Suppressor macrophage treated with lipopolysaccharide for 1 hour (primary cell): ENCODE results near the gene MAD2L1.
"Not testable (repeated sequence)": the region's sequence is repeated elsewhere in the genome, so short reads cannot be mapped to it uniquely, and the experiment has no call there.

Experiments
- DNase-seq, 3 donors: peaks; one replicate each; pipeline ENCODE4 v3.0.0-alpha.2; 2020 to 2022

MAD2L1 gene

GRCh38 chr4:120066517-120067340 lies at the start of gene MAD2L1:
Gene MAD2L1, minus strand, starts transcription at chr4:120066848. Its CDS starts 114 bp downstream, at chr4:120066734.
- peak; percentile 100 for DNase-seq

DNA sequence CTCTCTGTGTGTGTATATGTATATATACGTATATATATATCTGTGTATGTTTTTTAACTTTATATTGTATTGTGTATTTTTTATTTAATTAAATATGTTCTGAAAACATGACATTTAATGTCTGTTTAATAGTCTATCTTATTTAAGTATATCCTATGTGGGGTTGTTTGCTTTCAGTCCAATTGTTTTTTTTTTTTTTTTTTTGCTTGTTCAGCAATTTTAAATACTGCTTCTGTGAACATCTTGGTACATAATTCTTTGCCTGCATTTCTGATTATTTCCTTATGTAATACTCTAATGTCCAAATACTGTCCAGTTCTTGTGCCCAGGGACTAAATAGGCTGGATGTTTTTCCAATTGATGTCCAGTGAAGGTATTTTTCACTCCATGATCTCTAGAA lies 45.1 kb upstream of the MAD2L1 start:
- DNase-seq = no peak

DNA sequence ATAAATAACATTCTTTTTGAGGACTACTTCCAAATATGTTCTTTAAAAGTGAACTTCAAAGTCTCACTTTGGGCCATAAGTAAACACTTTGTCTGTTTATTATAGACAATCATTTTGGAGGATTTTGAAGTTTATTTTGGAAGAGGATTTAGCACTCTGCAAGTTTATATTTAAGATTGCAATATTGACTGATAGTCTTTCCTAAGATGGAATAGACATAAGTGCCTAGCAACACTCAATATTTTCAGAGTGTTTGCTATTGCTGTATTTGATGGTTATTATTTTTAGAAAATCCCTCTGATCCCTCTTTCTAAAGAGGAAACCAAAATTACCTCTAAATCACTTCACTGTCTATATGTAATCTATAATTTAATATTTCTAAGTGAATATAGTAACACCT lies 42.8 kb upstream of the MAD2L1 start:
- DNase-seq = no peak

DNA sequence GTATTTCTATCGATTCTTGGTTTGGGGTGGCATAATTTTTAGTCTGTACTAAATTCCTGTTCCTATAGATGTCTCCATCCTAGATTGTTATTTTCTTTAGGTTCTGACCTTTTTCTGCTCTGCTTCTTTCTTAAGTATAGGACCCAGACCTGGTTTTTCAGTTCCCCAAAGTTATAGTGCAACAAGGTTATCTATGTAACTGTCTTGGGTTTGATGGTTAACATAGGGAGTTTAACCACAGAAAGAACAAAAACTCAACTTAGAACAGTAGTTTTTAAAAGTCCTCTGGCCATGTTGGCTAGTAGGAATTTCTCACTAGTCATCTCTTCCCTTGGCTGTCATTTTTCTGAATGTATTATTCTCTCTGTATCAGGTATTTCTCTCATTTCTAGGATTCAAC lies 38.8 kb upstream of the MAD2L1 start:
- DNase-seq = no peak

DNA sequence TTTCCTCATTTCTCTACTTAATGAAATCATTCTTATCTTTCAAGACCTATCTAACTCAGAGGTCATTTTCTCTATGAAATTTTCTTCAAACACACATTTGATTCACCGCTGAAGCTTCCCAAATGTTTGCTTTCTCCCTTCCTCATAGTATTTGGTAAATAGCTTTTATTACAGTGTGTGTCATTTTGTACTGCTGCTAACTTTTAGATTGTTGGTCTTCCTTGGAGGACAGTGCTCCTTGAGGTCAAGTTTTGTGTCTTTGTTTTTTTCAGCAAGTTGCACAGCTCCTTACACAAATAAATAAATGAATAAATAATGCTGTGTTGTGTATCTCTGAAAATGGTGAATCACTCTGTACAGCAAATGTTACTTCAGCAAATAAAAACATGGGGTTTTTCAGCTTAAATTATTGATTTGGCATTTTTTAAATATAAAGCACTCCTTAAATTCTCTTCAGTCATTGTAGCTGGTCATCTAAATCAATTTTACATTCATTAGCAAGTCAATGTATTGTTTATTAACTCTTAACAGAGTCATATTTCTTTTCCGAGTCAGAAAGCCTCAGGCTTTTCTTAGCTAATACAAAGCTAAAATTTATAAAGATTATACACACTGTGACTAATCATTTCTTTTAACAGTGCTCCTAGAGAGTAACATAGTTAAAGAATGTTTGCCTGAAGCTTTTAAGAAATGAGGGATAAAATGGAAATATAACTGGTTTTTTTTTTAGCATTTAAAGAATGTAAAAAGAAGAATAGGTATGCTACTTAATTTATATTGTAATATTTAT lies 30.1 kb upstream of the MAD2L1 start:
- DNase-seq = no peak

DNA sequence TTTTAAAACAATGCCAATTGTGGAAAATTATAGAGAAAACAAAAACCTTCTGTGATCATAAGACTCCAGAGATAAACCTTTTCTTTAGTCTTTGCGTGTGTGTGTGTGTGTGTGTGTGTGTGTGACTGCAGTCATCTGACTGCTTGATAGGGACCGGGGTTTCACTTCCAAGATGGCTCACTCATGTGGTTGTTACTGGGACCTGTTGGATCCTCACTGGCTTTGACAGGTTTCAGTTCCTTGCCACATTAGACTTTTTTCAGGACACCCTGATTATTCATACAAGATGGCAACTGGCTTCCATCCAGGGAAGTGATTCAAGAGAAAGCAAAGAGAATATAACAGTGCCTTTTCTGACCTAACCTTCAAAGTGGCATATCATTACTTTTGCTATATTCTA lies 21.9 kb upstream of the MAD2L1 start:
- DNase-seq = peak in 2 of 3 donors; percentile 12 to 26

DNA sequence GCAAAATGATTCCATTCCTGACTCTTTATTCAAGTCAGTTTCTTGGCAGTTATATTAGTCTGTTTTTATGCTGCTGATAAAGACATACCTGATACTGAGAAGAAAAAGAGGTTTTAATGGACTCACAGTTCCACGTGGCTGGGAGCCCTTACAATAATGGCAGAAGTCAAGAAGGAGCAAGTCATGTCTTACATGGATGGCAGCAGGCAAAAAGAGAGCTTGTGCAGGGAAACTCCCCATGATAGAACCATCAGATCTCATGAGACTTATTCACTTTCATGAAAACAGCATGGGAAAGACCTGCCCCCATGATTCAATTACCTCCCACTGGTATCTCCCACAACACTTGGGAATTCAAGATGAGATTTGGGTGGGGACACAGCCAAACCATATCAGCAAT lies 21.4 kb upstream of the MAD2L1 start:
- DNase-seq = peak in 1 of 3 donors; percentile 5

DNA sequence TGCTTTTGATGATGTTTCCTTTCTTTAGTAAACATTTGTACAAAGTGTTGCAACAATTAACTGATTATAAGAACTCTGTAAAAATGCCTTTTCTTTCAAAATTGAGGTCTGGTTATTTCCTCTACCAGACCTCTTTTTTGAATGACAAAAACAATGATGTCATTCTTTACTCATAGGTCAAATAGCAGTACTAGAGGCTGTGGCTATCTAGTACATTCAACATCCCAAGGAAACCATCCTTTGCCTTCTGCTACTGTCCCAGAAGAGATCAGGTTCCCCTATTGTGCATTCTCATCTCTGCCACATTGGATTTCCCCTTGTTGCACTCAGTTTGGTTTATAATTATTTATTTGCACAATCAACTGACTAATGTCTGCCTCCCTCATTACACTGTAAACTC lies 19.1 kb upstream of the MAD2L1 start:
- DNase-seq = peak; percentile 32 to 66 (median 52)

GRCh38 chr4:120084327-120084726 lies 17.7 kb upstream of the MAD2L1 start:
- DNase-seq = no peak

DNA sequence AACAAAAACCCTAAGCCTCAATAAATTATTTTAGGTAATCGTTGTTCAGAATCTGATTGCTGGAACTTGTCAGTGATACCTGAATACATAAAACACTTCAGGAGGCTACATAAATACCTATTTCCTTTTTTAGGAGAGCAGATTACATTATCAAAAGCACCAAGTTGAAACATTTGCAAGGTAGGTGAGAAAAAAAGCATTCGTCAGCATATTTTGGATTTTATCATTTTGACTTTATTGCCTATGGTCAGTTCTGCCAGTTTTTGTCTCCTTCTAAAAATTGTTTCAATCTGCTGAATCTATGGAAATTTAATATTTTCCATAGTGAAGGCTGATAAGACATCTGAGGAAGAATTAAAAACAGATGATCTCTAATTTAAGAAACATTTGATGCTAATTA lies 16.5 kb upstream of the MAD2L1 start:
- no peak for DNase-seq

- no peak for DNase-seq
Measured at GRCh38 chr4:120082251-120082650, 15.6 kb upstream of the MAD2L1 start.

- DNase-seq = no peak
Measured at GRCh38 chr4:120081726-120082125, 15.1 kb upstream of the MAD2L1 start.

DNA sequence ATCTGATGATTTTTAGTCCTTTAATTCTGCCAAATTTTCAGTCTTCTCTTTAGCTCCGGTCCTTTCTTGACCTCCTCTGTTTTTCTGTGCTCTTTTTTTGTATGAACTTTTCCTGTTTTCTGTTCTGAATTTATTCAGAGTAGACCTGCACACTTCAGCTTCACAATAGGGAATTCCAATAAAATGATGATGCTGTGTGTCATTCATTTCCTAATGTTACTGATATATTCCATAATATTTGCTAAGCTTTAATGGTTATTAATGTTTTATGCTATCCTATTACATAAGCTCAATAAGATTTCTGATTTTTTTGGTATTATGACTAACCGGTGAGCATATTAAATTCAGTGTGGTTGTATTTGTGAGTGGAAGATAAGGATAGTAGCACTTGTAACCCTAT lies 13.9 kb upstream of the MAD2L1 start:
- no peak for DNase-seq

DNA sequence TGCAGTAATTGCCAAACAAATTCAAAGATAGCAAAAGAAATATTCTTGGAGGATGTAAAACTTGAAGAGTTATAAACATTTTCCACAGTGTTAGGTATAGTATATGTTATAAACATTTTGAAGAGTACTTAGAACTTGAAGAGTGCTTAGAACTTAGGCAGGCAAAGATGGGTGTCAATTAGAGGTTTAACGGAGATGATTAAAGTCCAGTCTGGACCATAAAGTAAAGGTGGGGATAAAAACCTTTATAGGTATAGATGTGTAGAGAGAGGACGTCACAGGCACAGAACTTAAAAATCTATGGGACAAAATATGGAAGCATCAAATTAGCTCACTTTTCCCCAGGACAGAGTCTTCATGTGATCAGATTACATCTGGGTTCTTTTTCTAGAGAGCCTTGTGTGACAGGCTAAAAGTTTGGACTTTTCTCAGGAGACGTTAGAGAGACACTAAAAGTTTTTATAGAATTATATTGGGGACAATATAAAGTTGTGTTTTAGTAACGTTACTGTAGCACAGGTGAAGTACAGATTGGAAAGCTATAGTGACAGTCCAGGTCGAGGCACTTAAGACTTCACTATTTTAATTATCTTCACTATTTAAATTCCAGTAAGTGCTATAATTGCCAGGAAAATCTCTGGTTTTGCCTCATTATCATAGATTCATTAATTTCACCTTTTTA lies 13.3 kb upstream of the MAD2L1 start:
- DNase-seq = no peak

DNA sequence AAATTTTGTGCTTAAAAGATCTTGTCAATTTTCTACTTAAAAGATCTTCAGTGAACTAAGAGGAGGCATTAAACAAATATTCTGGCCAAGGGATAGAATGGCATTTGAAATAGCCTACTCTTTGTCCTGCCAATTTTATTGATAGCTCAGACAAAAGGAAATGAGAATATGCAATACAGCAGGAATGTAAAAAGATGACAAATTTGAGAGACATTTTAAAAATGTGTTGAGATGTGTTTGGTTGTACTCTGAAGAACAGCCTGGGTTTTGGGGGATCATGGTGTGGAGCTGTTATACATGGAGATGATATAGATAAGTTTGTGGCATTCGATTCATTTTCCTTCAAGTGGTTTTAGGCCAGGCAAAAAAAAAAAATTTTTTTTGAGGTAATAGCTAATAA lies 11.6 kb upstream of the MAD2L1 start:
- no peak for DNase-seq

DNA sequence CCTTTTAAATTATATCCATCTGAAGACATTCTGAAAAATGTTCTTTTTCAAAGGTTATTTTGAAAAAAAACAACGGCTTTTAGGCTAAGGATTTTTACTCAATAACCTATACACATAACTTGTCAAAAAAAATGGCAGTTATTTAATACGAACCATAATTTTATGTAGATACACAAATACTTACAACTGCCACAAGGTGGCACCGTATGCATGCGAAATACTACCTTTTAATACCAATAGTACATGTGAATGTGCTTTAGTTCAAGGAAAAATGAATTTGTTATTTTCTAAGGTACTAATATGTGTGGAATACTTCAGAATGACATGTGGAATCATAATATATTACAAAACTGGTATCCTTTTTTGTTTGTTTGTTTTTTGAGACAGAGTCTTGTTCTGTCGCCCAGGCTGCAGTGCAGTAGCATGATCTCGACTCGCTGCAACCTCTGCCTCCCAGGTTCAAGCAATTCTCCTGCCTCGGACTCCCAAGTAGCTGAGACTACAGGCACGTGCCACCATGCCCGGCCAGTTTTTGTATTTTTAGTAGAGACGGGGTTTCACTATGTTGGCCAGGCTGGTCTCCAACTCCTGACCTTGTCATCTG lies 4.6 kb upstream of the MAD2L1 start:
- DNase-seq = peak; percentile 57 to 86 (median 70)

DNA sequence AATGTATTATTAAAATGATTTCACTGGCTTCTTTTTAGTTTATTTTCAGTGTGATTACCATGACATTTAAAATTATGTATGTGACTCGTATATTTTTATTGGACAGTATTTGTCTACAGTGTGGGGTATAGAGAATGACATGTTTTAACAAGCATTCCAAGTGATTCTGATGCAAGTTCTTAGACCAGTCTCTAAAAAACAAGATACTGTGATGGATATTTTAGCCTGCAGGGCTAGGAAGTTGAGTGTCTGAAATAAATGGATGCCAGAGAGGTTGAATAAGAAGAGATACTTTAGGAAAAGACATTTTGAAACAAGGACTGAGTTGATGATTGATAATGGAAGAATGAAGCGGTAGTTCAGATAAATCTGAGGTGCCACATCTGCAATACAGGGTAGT lies 3.5 kb upstream of the MAD2L1 start:
- DNase-seq = no peak

GRCh38 chr4:120065974-120066516 lies 603 bp downstream of the MAD2L1 start:
- peak in 2 of 3 donors; percentile 23 to 24 for DNase-seq

DNA sequence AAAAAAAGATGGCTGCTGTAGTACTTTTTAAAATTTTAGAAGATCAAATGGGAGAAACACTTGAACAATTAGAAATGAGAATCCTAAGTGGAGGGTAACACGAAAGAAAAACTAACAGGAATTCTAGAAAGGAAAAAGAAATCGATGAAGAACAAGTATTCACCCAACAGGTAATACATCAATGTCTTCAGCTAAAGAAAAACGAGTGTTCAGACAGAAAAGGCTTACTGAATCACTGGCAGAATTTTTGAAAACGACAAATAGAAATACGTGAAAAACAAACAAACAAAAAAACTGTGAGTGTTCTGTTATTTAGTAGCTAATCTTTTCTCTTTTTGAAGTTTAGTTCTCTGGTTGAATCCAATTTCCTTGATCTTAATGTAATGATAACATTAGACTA lies 1.8 kb downstream of the MAD2L1 start:
- no peak for DNase-seq

GRCh38 chr4:120063711-120064110 lies 2.9 kb downstream of the MAD2L1 start:
- not testable (repeated sequence) for DNase-seq

DNA sequence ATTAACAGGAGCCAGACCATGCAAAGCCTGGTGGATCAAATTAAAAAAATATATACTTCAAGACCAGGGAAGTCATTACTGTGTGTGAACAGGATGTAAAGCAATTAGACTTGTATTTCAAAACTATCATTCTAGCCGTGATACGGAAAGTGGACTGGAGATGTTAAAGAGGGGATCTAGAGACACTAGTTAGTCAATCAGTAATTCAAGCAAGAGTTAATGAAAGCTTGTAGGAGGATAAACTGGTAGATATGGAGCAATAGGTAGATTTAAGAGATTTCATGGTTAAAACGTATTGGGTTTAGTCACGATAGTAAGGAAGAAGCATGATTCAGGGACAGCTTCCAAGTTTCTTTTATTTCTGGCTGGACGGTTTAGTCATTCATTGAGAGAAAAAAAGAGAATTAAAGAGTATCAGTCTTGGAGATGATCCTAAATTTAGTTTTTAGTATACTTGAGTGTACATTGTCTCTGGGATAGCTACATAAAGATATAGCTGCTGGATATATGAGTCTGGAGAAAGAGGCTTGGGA lies 3.9 kb downstream of the MAD2L1 start:
- DNase-seq = no peak

DNA sequence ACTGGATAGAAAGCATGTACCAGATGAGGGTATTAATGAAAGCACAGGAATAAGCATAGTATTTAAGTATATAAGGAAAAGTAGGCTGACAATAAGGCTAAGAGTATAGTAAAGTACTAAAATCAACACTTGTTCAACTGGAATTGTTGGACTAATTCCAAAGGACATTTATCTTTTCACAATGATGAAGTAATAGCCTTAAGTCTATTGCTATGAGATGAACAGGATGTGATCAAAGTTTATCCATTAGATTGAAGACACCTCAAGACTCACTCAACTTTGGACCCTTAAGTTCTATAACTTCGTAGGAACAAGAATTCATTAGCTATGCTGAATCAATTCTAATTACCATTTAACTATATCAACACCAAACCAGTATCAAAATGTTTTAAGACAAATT lies 7.6 kb downstream of the MAD2L1 start:
- DNase-seq = no peak

GRCh38 chr4:120057416-120057815 lies 9.2 kb downstream of the MAD2L1 start:
- no peak for DNase-seq
